K562 (cell line): Measurements from ENCODE around the gene NDUFAB1. TPM values are rescaled to one million over a fixed set of nuclear protein-coding genes. Genes with fewer than 3 reads are reported as not detected.
A peak's percentile ranks its signal among the peaks of the same experiment; 100 is the strongest.

ENCODE experiments used
- ATF3 ChIP-seq, 2 experiments: fragments of 450-650 bp in 1 of 2; sonication (generic) in 1 of 2; formaldehyde crosslinking in 1 of 2; IDR thresholded peaks in 1 of 2; conservative IDR thresholded peaks in 1 of 2; 2 replicates each; pipeline versions ENCODE4 v1.6.1 to v1.8.1; 2016 to 2023; ENCODE audit warnings: mild to moderate bottlenecking in 2 of 2, moderate library complexity in 2 of 2, inconsistent platforms in 1 of 2, missing genetic modification reagents in 1 of 2
- E2F4 ChIP-seq: sonication (generic); formaldehyde crosslinking; IDR thresholded peaks from 2 replicates; pipeline ENCODE4 v1.8.0; 2022; ENCODE audit warnings: mild to moderate bottlenecking, low read depth, missing genetic modification reagents
- FOXA1 ChIP-seq: fragments of 450-650 bp; IDR thresholded peaks from 2 replicates; pipeline ENCODE4 v1.6.1; 2016; ENCODE audit warnings: mild to moderate bottlenecking, borderline replicate concordance
- HDAC8 ChIP-seq: fragments of 450-650 bp; IDR thresholded peaks from 2 replicates; pipeline ENCODE4 v1.6.1; 2016; ENCODE audit warnings: mild to moderate bottlenecking, missing genetic modification characterization, moderate library complexity, missing compliant biosample characterization
- IRF2 ChIP-seq: sonication (generic); formaldehyde crosslinking; IDR thresholded peaks from 2 replicates; pipeline ENCODE4 v1.8.1; 2022; ENCODE audit warnings: mild to moderate bottlenecking, missing genetic modification reagents
- MITF ChIP-seq: IDR thresholded peaks from 2 replicates; pipeline ENCODE4 v1.6.1; 2014; ENCODE audit warnings: antibody characterized with exemption
- NCOR1 ChIP-seq: fragments of 450-650 bp; IDR thresholded peaks from 2 replicates; pipeline ENCODE4 v1.6.1; 2016; ENCODE audit warnings: mild to moderate bottlenecking, moderate library complexity
- OTX1 ChIP-seq: fragments of 450-650 bp; formaldehyde crosslinking; IDR thresholded peaks from 2 replicates; pipeline ENCODE4 v1.4.0; 2022; ENCODE audit warnings: mild to moderate bottlenecking
- PCBP2 ChIP-seq: fragments of 200-400 bp; formaldehyde crosslinking; IDR thresholded peaks from 2 replicates; pipeline ENCODE4 v1.6.1; 2018; ENCODE audit warnings: low read length, low read depth, mild to moderate bottlenecking, moderate library complexity; ENCODE audit not compliant: poor library complexity, severe bottlenecking
- POLR2AphosphoS2 ChIP-seq: IDR thresholded peaks from 2 replicates; pipeline ENCODE4 v1.6.1; 2012; ENCODE audit warnings: low read length, improper control_type of control experiment
- PPARD ChIP-seq: fragments of 250-450 bp; sonication (Bioruptor Pico); IDR thresholded peaks from 2 replicates; pipeline ENCODE4 v1.8.0; 2022; ENCODE audit warnings: inconsistent platforms, mild to moderate bottlenecking, moderate library complexity
- SMAD2 ChIP-seq: fragments of 150-350 bp; IDR thresholded peaks from 2 replicates; pipeline ENCODE4 v1.6.1; 2014; ENCODE audit warnings: low read depth, mild to moderate bottlenecking, low read length
- SP1 ChIP-seq: sonication (generic); formaldehyde crosslinking; IDR thresholded peaks from 2 replicates; pipeline ENCODE4 v1.8.1; 2022; ENCODE audit warnings: mild to moderate bottlenecking, missing genetic modification reagents
- TCF15 ChIP-seq: fragments of 250-450 bp; sonication (Bioruptor Pico); IDR thresholded peaks from 2 replicates; pipeline ENCODE4 v1.8.0; 2022; ENCODE audit warnings: moderate library complexity, mild to moderate bottlenecking, inconsistent platforms
- YBX1 ChIP-seq: fragments of 450-650 bp; IDR thresholded peaks from 2 replicates; pipeline ENCODE4 v1.7.1; 2016; ENCODE audit warnings: mild to moderate bottlenecking
- ZBTB8A ChIP-seq: fragments of 450-650 bp; IDR thresholded peaks from 2 replicates; pipeline ENCODE4 v1.6.1; 2018; ENCODE audit warnings: mild to moderate bottlenecking, moderate library complexity; ENCODE audit not compliant: partially characterized antibody
- ZNF253 ChIP-seq: fragments of 250-450 bp; sonication (Bioruptor Pico); conservative IDR thresholded peaks from 2 replicates; pipeline ENCODE4 v1.6.1; 2021; ENCODE audit warnings: mild to moderate bottlenecking
- ZNF507 ChIP-seq: conservative IDR thresholded peaks from 2 replicates; pipeline ENCODE4 v1.6.1; 2017; ENCODE audit warnings: missing genetic modification characterization, missing compliant biosample characterization
- ZNF668 ChIP-seq: fragments of 250-450 bp; sonication (Bioruptor Pico); IDR thresholded peaks from 2 replicates; pipeline ENCODE4 v1.8.0; 2022; ENCODE audit warnings: mild to moderate bottlenecking, inconsistent platforms
- polyA plus RNA-seq, 8 experiments: library from polyadenylated mRNA; depleted of rRNA in 4 of 8; stranded (reverse) in 5 of 8; unstranded in 3 of 8; fragments of >200 nt; fragmentation: Nextera tagmentation in 2 of 8; fragmentation: Illumina TruSeq in 1 of 8; extraction: Ambion mirVana in 2 of 8; extraction: Trizol in 1 of 8; gene quantifications; 2 replicates each; pipeline versions ENCODE4 v1.2.1 to v1.2.3, GENCODE V29; 2011 to 2014; ENCODE audit warnings: inconsistent platforms in 1 of 8, missing spikeins in 1 of 8
- total RNA-seq, 7 experiments: library from RNA; depleted of rRNA in 6 of 7; stranded (reverse); fragments of >200 nt in 6 of 7; fragmentation: Illumina TruSeq in 2 of 7; extraction: Trizol in 2 of 7; gene quantifications; 2 replicates each; pipeline versions ENCODE4 v1.2.1 to v1.2.3, GENCODE V29; 2011 to 2021; ENCODE audit warnings: low replicate concordance in 1 of 7
- TF ChIP-seq, protein P1 (sequence below): sonication (generic); formaldehyde crosslinking; IDR thresholded peaks from 2 replicates; pipeline ENCODE4 v1.8.0; 2022; ENCODE audit warnings: missing genetic modification reagents, mild to moderate bottlenecking, borderline replicate concordance
- TF ChIP-seq, protein P2 (sequence below): sonication (generic); formaldehyde crosslinking; IDR thresholded peaks from 2 replicates; pipeline ENCODE4 v1.4.0; 2020; ENCODE audit warnings: mild to moderate bottlenecking, missing genetic modification reagents

NDUFAB1 gene
- total and polyA plus RNA-seq, 9 of the 15 experiments (the other 6 are each of a cell fraction or from before 2014, with no cell fraction given), result 123 to 481 (median 238) TPM

DNA sequence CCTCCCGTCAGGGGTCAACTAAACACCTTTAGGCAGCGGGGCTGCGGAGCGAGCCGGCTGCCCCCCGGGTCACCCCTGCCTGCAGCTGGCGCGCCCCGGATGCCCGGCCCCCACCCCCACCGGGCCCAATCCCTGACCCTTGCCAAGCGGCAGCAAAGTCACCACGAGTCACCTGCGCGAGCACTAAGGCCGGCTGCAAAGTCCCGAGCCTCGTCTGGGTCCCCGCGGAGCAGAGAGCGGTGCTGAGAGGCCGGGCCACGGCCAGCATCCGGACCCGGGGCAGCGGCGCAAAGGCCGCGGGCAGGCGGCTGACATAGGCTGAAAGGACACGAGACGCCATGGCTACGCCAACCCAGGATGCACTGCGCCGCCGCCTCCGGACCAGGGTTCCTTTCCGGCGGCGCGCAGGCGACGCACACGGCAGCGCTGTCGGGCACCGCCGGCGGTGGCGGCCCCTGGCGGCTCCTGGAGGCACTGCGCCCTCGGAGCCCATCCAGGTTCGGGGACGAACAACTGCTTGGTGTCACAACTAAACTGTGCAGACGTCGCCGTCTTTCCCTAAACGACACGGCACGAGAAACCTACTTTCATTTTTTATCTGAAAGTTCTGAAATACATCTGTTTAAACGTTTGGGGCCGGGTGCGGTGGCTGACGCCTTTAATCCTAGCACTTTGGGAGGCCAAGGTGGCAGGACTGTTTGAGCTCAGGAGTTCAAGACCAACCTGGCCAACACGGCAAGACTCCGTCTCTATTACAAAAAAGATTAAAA is at the start of gene NDUFAB1 (continued):
- TF ChIP-seq, protein P1, sequence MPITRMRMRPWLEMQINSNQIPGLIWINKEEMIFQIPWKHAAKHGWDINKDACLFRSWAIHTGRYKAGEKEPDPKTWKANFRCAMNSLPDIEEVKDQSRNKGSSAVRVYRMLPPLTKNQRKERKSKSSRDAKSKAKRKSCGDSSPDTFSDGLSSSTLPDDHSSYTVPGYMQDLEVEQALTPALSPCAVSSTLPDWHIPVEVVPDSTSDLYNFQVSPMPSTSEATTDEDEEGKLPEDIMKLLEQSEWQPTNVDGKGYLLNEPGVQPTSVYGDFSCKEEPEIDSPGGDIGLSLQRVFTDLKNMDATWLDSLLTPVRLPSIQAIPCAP (CRISPR knock-in tag), result no peak
- TF ChIP-seq ZNF668, result no peak
- TF ChIP-seq HDAC8 (tag), result no peak
- peak; percentile 30; the same call in 1 of the 2 replicates for TF ChIP-seq NCOR1
- no peak for TF ChIP-seq FOXA1
- TF ChIP-seq ZBTB8A, result no peak
- TF ChIP-seq E2F4, result no peak
- no peak for TF ChIP-seq SMAD2
- no peak for TF ChIP-seq ATF3 (IDR thresholded peaks at IDR 0.05)
- no peak for TF ChIP-seq ATF3 (CRISPR knock-in tag; conservative IDR thresholded peaks at IDR 0.05)
- TF ChIP-seq OTX1 (CRISPR knock-in tag), result no peak
- no peak for TF ChIP-seq POLR2AphosphoS2
- no peak for TF ChIP-seq ZNF253
- TF ChIP-seq SP1 (CRISPR knock-in tag), result no peak; the same call in 1 of the 2 replicates
- no peak for TF ChIP-seq YBX1
- TF ChIP-seq IRF2, result no peak
- no peak for TF ChIP-seq PPARD (CRISPR knock-in tag)
- TF ChIP-seq, protein P2, sequence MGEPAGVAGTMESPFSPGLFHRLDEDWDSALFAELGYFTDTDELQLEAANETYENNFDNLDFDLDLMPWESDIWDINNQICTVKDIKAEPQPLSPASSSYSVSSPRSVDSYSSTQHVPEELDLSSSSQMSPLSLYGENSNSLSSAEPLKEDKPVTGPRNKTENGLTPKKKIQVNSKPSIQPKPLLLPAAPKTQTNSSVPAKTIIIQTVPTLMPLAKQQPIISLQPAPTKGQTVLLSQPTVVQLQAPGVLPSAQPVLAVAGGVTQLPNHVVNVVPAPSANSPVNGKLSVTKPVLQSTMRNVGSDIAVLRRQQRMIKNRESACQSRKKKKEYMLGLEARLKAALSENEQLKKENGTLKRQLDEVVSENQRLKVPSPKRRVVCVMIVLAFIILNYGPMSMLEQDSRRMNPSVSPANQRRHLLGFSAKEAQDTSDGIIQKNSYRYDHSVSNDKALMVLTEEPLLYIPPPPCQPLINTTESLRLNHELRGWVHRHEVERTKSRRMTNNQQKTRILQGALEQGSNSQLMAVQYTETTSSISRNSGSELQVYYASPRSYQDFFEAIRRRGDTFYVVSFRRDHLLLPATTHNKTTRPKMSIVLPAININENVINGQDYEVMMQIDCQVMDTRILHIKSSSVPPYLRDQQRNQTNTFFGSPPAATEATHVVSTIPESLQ (CRISPR knock-in tag), result 0 out of 2 replicates have a peak, but pooled peaks have one; percentile 25
- no peak for TF ChIP-seq ZNF507 (tag)
- TF ChIP-seq MITF, result no peak
- no peak for TF ChIP-seq TCF15
- TF ChIP-seq PCBP2, result no peak
